HFFc6 (cell line): ENCODE data around the gene OAF. TPM values are rescaled to one million over a fixed set of nuclear protein-coding genes. Genes with fewer than 3 reads are reported as not detected.
"Not testable (repeated sequence)": the region's sequence is repeated elsewhere in the genome, so short reads cannot be mapped to it uniquely, and the experiment has no call there.

ENCODE experiments used
- DNase-seq: peaks from one replicate; pipeline ENCODE4 v3.0.0-alpha.2; 2018
- H3K27ac Mint-ChIP-seq: 2 replicates; pipeline ENCODE4 v1.8.0; 2020; ENCODE audit warnings: mild to moderate bottlenecking, mixed read lengths
- H3K27me3 Mint-ChIP-seq: 2 replicates; pipeline ENCODE4 v1.8.0; 2021; ENCODE audit warnings: mild to moderate bottlenecking, moderate library complexity, mixed read lengths; ENCODE audit not compliant: insufficient read depth
- H3K36me3 Mint-ChIP-seq: 2 replicates; pipeline ENCODE4 v1.8.0; 2021; ENCODE audit warnings: low read depth, mixed read lengths
- H3K4me1 Mint-ChIP-seq: 2 replicates; pipeline ENCODE4 v1.8.0; 2020; ENCODE audit warnings: low read depth, mixed read lengths
- H3K4me3 Mint-ChIP-seq: 2 replicates; pipeline ENCODE4 v1.8.0; 2020; ENCODE audit warnings: mild to moderate bottlenecking, moderate library complexity, mixed read lengths
- H3K9me3 Mint-ChIP-seq: 2 replicates; pipeline ENCODE4 v1.8.0; 2020; ENCODE audit warnings: mild to moderate bottlenecking, mixed read lengths
- CTCF ChIP-seq: fragments of 200-600 bp; sonication (generic); IDR thresholded peaks from 2 replicates; pipeline ENCODE4 v1.5.0; 2021; ENCODE audit warnings: antibody characterized with exemption, mild to moderate bottlenecking
- total RNA-seq, 6 experiments: library from RNA; stranded (reverse); fragmentation: NEBNext Ultra II Directional; extraction: Animal tissue kit (Norgen Biotek cat#: 25700); gene quantifications; 2 replicates in 1 of 6; 3 replicates in 5 of 6; pipeline ENCODE4 v1.2.3, GENCODE V29; 2021

Gene OAF
- total RNA-seq, 6 experiments from 2014 or later: 111 to 143 (median 123) TPM

DNA sequence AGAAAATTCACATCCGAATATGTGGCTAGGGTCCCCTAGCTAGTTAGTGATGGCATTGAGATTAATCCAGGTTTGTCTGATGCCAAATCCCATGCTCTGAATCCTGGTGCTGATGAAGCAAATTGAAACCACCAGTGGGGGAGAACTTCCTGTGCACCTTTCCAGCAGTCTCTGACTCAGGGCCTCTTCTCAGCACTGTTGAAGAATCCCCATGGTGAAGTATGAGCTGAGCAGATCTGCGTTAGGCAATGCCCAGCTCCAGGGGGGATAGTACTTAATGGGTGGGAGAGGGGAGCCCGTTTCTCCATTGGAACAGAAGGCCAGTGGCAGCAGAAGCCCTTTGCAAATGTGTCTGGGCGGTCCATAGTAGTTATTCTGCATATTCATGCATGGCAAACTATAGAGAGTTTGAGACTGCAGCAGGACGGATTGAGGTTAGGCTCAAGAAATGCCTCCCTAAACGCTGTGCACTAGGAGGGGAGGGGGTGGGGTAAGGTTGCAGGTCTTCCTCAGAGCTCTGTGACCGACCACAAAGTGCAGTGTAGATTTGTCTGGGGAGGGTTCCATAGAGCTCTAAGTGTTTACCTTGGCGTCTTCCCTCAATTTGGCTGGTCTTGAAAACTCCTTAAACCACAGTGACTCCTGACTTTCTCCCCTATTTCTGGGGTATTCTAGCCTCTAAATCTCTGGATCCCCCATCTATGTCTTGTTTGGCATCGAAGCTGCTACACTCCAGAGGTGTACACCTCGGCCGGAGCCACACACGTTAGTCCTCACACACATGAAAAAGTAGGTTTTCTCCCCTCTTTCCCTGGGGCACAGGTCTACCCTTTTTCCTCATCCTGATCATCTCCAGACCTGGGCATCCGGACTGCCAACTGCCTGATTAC, 33.9 kb downstream of the OAF start:
- H3K27me3 Mint-ChIP-seq: peaks cover 62% of the 10 kb centered on the region
- H3K36me3 Mint-ChIP-seq: no peaks in the 10 kb centered on the region
- no peak overlapping the region for H3K27ac Mint-ChIP-seq
- peaks cover 20% of the 10 kb centered on the region for H3K4me1 Mint-ChIP-seq
- H3K9me3 Mint-ChIP-seq: no peaks in the 10 kb centered on the region
- no peak for DNase-seq
- H3K4me3 Mint-ChIP-seq: no peak overlapping the region
- no peak for TF ChIP-seq CTCF

- Mint-ChIP-seq H3K4me1 (peaks cover 20% of the 10 kb centered on the region), H3K4me3 (no peak overlapping the region), H3K36me3 (no peaks in the 10 kb centered on the region), H3K27ac (no peak overlapping the region), H3K27me3 (peaks cover 65% of the 10 kb centered on the region), H3K9me3 (no peaks in the 10 kb centered on the region)
- TF ChIP-seq CTCF: no peak
- DNase-seq: no peak
These were observed 34.6 kb downstream of the OAF start for GRCh38 chr11:120245434-120245833.

GRCh38 chr11:120248551-120249278, 37.9 kb downstream of the OAF start:
- H3K9me3 Mint-ChIP-seq: no peaks in the 10 kb centered on the region
- peak; percentile 66 for DNase-seq
- no peak overlapping the region for H3K27ac Mint-ChIP-seq
- no peak overlapping the region for H3K4me3 Mint-ChIP-seq
- no peak for TF ChIP-seq CTCF
- no peaks in the 10 kb centered on the region for H3K36me3 Mint-ChIP-seq
- peaks cover 20% of the 10 kb centered on the region for H3K4me1 Mint-ChIP-seq
- H3K27me3 Mint-ChIP-seq: peaks cover 59% of the 10 kb centered on the region

DNA sequence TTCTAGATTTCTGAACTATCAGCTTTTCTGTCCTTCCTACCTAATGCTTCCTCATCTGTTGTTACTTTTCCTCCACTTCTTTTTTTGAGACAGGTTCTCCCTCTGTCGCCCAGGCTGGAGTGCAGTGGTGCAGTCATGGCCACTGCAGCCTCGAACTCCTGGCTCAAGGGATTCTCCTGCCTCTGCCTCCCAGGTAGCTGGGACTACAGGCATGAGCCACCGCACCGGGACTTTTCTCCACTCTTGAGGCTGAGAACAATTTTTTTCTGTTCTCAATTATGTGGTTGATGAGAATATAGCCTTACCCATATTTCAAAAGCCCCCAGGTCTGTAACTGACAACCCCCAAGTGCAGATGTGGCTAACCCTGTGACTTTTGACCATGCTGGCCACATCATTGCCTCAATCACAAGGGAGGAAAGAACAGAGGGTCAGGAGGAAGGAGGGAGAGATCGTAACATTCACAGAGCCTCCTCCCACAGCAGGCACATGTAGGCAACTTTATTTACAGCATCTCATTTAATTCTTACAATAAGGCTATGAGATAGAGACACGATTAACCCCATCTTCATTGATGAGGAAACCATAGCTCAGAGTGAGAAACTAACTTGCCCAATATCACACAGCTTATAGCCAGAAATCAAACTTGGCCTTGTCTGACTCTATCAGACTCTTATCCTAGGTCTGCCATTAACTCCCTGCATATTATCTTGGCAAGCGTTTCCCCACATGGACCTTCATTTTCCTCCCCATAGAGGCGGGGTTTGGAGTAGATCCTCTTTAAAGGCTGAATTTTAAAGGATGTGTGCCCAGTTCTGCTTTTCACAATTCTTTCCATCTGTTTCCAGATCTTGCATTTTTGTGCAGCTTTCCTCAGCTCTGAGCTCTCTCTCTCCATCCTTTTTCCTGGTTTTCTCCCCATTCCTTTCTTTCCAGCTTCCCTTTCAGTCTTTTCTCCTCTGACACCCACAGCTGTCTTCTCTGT, 38.7 kb downstream of the OAF start:
- DNase-seq: no peak
- no peak overlapping the region for H3K27ac Mint-ChIP-seq
- TF ChIP-seq CTCF: no peak
- peaks cover 60% of the 10 kb centered on the region for H3K27me3 Mint-ChIP-seq
- H3K4me1 Mint-ChIP-seq: peaks cover 20% of the 10 kb centered on the region
- H3K4me3 Mint-ChIP-seq: peak overlapping the region; percentile 8; the same call in 1 of the 2 replicates
- H3K9me3 Mint-ChIP-seq: no peaks in the 10 kb centered on the region
- no peaks in the 10 kb centered on the region for H3K36me3 Mint-ChIP-seq

GRCh38 chr11:120253377-120253776, 42.5 kb downstream of the OAF start:
- H3K9me3 Mint-ChIP-seq, H3K36me3 Mint-ChIP-seq, H3K4me3 Mint-ChIP-seq, DNase-seq, H3K27ac Mint-ChIP-seq: not testable (repeated sequence)
- peaks cover 11% of the 10 kb centered on the region for H3K4me1 Mint-ChIP-seq
- peaks cover 72% of the 10 kb centered on the region for H3K27me3 Mint-ChIP-seq
